Measurements from ENCODE around the gene ANGPTL8.

ANGPTL8 gene

GRCh38 chr19:11202488-11203193, 36.8 kb upstream of the ANGPTL8 start:
- ChIA-PET POLR2A (interaction anchor here (0.7 to 1.8 kb wide), 2 partner anchors 47 to 64 kb away, joined by 3 to 12 read pairs; partner anchors contain the start of gene SPC24), CTCF (interaction anchor here (0.8 to 6.2 kb wide), 16 partner anchors 17 to 167 kb away, joined by 3 to 119 read pairs (median 6); partner anchors contain the start of gene SPC24)
- no peak for DNase-seq (ENCODE audit: low read depth, low spot score)
- H3K4me3 ChIP-seq (ENCODE audit: low read depth, low read length): no peak overlapping the region
- TF ChIP-seq, protein P1, sequence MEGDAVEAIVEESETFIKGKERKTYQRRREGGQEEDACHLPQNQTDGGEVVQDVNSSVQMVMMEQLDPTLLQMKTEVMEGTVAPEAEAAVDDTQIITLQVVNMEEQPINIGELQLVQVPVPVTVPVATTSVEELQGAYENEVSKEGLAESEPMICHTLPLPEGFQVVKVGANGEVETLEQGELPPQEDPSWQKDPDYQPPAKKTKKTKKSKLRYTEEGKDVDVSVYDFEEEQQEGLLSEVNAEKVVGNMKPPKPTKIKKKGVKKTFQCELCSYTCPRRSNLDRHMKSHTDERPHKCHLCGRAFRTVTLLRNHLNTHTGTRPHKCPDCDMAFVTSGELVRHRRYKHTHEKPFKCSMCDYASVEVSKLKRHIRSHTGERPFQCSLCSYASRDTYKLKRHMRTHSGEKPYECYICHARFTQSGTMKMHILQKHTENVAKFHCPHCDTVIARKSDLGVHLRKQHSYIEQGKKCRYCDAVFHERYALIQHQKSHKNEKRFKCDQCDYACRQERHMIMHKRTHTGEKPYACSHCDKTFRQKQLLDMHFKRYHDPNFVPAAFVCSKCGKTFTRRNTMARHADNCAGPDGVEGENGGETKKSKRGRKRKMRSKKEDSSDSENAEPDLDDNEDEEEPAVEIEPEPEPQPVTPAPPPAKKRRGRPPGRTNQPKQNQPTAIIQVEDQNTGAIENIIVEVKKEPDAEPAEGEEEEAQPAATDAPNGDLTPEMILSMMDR (IDR thresholded peaks at IDR 0.05; ENCODE audit: insufficient read depth, low read length, missing control alignments): no peak

GRCh38 chr19:11203194-11204075, 36.0 kb upstream of the ANGPTL8 start:
- ChIA-PET CTCF (interaction anchor here (0.8 to 6.2 kb wide), 22 partner anchors 9 to 261 kb away, joined by 3 to 119 read pairs (median 4); partner anchors contain the start of gene SPC24), POLR2A (interaction anchor here (0.7 to 1.8 kb wide), 2 partner anchors 48 to 65 kb away, joined by 3 to 12 read pairs; partner anchors contain the start of gene SPC24)
- H3K4me3 ChIP-seq (ENCODE audit: low read depth, low read length): no peak overlapping the region
- peak; percentile 34 for DNase-seq (ENCODE audit: low read depth, low spot score)
- TF ChIP-seq, protein P1 (IDR thresholded peaks at IDR 0.05; ENCODE audit: insufficient read depth, low read length, missing control alignments): peak; percentile 91

DNA sequence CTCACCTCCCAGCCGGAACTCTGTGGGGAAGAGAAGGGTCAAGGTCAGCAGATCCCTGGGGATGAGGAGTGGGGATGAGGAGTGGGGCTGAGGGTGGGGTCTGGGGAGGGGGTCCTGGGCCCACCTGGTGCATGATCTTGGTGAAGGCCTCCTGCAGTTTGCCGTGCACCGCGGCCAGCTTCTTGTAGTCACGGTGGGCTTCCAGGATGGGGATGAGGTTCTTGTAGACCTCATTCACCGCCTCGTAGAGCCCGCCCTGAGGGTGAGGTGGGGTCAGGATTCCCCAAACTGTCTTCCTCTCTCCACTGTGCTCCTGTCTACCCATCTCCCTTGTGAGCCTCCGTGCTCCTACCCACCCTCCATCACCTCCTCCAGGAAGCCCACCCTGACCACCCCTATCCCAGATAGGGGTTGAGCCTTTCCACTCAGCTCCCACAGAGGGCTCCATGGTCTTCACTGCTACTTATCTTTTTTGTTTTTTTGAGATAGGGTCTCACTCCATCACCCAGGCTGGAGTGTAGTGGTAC, 35.3 kb upstream of the ANGPTL8 start:
- ChIA-PET CTCF (interaction anchor here (0.9 to 6.2 kb wide), 21 partner anchors 9 to 262 kb away, joined by 3 to 119 read pairs (median 4); no protein-coding TSS in a partner anchor), POLR2A (interaction anchor here (1.8 kb wide), 1 partner anchor 66 kb away, joined by 12 read pairs; no protein-coding TSS in a partner anchor)
- TF ChIP-seq, protein P1 (IDR thresholded peaks at IDR 0.05; ENCODE audit: insufficient read depth, low read length, missing control alignments): no peak
- no peak for DNase-seq (ENCODE audit: low read depth, low spot score)
- no peak overlapping the region for H3K4me3 ChIP-seq (ENCODE audit: low read depth, low read length)

DNA sequence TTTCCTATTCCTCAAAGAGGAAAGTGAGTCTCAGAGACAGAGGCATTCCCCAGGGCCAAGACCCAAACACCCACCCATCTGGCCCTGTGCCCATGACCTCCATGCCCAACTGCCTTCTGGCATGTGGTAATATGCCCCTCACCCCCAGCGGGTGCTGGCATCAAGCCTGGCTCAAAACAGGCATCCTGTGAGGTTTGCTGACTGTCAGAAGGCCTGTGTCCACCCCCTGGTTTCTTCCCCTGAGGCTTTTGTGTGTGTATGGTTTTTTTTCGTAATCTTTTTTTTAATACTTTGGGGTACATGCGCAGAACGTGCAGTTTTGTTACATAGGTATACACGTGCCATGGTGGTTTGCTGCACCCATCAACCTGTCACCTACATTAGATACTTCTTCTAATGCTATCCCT, 34.5 kb upstream of the ANGPTL8 start:
- no peak overlapping the region for H3K4me3 ChIP-seq (ENCODE audit: low read depth, low read length)
- CTCF ChIA-PET: interaction anchor here (0.9 to 6.2 kb wide), 12 partner anchors 9 to 263 kb away, joined by 3 to 119 read pairs (median 5); no protein-coding TSS in a partner anchor
- POLR2A ChIA-PET: no interaction called here
- no peak for DNase-seq (ENCODE audit: low read depth, low spot score)
- TF ChIP-seq, protein P1 (IDR thresholded peaks at IDR 0.05; ENCODE audit: insufficient read depth, low read length, missing control alignments): no peak

GRCh38 chr19:11205939-11206570, 33.4 kb upstream of the ANGPTL8 start:
- POLR2A ChIA-PET: no interaction called here
- no peak overlapping the region for H3K4me3 ChIP-seq (ENCODE audit: low read depth, low read length)
- TF ChIP-seq, protein P1 (IDR thresholded peaks at IDR 0.05; ENCODE audit: insufficient read depth, low read length, missing control alignments): no peak
- DNase-seq (ENCODE audit: low read depth, low spot score): no peak
- CTCF ChIA-PET: interaction anchor here (0.6 to 6.2 kb wide), 10 partner anchors 10 to 81 kb away, joined by 3 to 119 read pairs (median 4); no protein-coding TSS in a partner anchor
